ENCODE data around the gene PPP2R1B.

PPP2R1B gene

DNA sequence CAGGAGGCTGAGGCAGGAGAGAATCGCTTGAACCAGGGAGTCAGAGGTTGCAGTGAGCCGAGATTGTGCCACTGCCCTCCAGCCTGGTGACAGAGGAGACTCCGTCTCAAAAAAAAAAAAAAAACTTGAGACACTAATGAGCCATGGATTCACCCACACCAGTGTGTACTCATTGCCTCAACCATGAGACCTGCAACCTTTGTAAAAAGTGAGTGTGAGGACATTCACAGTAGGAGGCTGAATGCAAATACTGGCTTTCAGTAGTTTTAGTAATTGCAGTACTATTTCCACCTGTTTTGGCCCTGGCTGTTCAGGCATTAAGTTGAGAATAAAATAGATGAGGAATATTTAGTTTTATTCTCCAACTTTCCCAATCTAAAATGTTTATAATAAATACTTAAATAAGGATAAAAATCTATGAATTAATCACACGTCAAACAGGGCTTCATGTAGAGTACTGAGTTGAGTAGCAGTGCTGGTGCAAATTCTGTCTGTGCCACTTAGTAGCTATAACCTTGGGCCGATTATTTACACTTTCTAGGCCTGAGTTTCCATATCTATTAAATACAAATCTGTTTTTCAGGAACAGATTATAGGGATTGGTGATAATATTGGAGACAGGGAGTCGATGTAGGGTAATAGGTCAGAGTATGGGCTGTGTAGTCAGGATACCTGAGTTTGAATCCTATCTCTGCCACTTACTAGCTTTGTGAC lies 72.8 kb downstream of the PPP2R1B start:
- no peak for DNase-seq (ENCODE audit: low spot score)

DNA sequence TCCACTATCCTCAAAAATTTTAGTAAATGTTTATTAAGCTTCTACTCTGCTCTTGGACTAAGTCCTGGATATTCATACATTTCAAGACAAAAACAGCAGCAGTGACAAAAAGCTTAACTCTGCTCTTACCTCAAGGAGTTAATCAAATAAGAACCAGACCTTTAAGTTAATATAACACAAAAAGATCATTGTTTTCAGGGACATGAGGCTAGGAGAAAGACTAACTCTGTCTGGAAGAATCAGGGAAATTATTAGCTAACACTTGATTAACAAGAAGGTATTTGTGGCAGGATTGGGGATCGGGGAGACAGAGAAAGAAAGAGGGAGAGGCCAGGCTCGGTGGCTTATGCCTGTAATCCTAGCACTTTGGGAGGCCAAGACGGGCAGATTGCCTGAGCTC lies 74.4 kb downstream of the PPP2R1B start:
- no peak for DNase-seq (ENCODE audit: low spot score)

DNA sequence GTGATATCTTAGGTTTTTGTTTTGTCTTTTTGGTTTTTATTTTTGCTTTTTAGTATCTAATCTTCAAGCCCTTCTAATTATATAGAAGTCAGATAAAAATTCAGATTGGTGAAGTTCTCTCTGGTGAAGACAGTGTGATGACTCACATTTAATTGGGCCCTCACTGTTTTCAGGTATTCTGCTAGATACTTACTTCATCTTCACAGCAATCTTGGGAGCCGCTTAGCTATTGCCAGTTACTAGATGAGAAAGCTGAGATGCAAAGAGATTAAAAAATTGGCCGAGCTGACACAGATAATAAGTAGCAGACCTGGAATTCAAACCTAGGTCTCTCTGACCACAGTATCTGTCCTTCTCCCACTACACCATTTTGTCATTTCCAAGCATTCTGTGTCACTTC lies 75.0 kb downstream of the PPP2R1B start:
- DNase-seq (ENCODE audit: low spot score): no peak

DNA sequence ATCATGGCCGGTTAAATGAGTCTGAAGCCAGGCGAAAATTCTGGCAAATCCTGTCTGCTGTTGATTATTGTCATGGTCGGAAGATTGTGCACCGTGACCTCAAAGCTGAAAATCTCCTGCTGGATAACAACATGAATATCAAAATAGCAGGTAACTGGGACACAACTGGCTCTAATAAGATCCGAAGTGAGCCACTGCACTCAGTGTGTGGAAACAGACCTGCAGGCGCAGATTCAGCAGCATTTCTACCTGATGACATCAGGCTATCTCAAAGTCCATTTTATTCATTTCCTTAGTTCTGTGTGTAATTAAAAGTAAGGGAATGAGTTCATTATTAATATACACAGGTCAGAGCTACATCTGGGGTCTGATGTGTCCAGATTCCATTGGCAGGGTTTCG lies 78.2 kb downstream of the PPP2R1B start:
- DNase-seq (ENCODE audit: low spot score): no peak

DNA sequence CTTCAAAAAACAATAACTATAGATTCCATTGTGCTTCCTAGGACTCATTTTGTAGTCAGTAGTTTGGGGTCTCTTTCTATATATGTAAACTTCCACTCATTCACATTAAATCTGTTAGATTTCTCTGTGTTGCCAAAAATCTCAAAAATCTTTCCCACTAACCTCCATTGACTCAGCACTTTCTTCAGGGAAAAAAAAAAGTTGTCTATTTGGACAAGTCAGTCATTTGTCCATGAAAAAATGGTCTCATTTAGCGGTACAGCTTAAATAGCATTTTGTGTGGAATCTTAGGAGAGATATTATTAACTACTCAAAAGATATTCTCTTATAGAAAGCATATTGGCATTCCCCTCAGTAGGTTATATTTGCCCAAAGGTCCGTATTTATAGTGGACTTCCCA lies 81.9 kb downstream of the PPP2R1B start:
- no peak for DNase-seq (ENCODE audit: low spot score)

DNA sequence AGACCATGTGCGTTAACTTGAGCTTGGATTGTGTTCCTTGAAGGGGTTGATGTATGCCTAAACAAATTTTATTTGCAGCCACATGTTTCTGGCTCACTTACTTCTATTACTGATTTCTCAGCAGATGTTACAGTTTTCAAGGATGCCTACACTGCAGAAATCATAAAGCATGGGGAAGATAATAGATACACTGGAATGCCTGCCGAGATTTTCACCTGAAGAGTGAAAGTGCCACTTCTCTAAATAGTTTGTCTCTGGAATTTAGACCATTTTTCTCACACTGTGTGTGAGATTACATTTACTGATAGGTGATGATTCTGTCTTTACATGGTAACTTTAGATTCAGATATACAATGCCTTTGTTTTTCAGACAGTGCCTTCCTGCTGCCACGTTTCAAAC lies 82.4 kb downstream of the PPP2R1B start:
- DNase-seq (ENCODE audit: low spot score): no peak

DNA sequence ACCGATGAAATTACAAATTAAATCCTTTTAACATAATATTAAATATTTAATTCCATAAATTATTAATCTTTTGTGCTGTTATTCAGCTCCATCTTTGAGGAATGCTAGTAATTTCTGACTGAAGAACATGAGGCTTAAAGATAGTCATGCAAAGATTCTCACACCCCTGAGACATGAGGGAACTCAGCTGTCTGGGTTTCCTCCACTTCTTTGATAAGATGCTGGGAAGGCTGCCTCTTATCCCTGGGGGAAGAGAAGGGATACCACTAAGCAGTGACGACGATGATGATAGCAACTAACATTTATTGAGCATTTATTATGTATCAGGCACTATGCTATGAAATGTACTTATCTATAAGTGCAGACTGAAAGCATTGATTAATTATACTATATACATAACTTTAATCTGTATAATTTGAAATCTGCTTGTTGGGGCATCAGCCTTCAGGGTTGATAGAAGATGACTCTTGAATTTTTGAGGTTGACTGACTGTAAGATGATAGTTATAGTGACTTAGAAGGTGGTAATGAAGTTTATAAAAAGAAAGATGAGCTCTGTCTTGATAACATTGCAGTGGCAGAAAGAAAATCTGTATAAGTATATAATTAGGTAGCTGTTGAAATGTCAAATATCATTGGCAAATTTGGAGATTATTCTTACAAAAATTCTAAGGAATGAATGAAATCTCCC lies 85.6 kb downstream of the PPP2R1B start:
- no peak for DNase-seq (ENCODE audit: low spot score)

All from ecto neural progenitor cell (in vitro differentiated cells).